ENCODE results near the gene CAPN5. TPM values are rescaled to one million over a fixed set of nuclear protein-coding genes. Genes with fewer than 3 reads are reported as not detected.

Gene CAPN5
- total RNA-seq, 1 donor from 2014 or later = 7.8 TPM

DNA sequence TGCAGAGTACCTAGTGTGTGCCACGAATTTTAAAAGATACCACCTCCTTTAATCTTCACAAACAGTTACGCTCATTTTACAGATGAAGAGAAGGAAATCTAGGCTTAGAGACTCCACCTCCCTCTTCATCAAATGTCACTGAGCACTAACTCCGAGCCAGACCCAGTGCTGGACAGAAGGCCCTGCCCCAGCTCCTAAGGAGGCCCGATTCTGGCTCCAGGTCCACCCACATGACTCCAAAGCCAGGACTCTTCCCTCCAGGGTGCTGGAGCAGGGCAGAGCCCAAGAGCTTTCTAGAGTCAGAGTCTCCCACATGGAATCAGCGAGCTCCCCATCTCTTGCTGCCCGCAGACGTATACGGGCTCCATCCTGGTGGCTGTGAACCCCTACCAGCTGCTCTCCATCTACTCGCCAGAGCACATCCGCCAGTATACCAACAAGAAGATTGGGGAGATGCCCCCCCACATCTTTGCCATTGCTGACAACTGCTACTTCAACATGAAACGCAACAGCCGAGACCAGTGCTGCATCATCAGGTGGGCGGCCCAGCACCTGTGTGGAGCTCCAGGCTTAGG lies 88.9 kb downstream of the CAPN5 start:
- Histone ChIP-seq H3K36me3 (ENCODE audit: control insufficient read depth, insufficient read depth, low read length) (no peaks in the 10 kb centered on the region), H3K4me3 (ENCODE audit: low read depth, low read length) (no peak overlapping the region), H3K27me3 (ENCODE audit: control insufficient read depth, insufficient read depth, low read length) (peaks cover 18% of the 10 kb centered on the region)
- no peak for DNase-seq (ENCODE audit: low read depth)
- TF ChIP-seq, protein P1, sequence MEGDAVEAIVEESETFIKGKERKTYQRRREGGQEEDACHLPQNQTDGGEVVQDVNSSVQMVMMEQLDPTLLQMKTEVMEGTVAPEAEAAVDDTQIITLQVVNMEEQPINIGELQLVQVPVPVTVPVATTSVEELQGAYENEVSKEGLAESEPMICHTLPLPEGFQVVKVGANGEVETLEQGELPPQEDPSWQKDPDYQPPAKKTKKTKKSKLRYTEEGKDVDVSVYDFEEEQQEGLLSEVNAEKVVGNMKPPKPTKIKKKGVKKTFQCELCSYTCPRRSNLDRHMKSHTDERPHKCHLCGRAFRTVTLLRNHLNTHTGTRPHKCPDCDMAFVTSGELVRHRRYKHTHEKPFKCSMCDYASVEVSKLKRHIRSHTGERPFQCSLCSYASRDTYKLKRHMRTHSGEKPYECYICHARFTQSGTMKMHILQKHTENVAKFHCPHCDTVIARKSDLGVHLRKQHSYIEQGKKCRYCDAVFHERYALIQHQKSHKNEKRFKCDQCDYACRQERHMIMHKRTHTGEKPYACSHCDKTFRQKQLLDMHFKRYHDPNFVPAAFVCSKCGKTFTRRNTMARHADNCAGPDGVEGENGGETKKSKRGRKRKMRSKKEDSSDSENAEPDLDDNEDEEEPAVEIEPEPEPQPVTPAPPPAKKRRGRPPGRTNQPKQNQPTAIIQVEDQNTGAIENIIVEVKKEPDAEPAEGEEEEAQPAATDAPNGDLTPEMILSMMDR (IDR thresholded peaks at IDR 0.05; ENCODE audit: insufficient read depth, low read length, poor library complexity, severe bottlenecking) = no peak

- peaks cover 14% of the 10 kb centered on the region for H3K27me3 ChIP-seq (ENCODE audit: control insufficient read depth, insufficient read depth, low read length)
- TF ChIP-seq, protein P1 (IDR thresholded peaks at IDR 0.05; ENCODE audit: insufficient read depth, low read length, poor library complexity, severe bottlenecking) = no peak
- H3K36me3 ChIP-seq (ENCODE audit: control insufficient read depth, insufficient read depth, low read length) = no peaks in the 10 kb centered on the region
- DNase-seq (ENCODE audit: low read depth) = no peak
- H3K4me3 ChIP-seq (ENCODE audit: low read depth, low read length) = no peak overlapping the region
Observed at GRCh38 chr11:77156396-77157195, 89.8 kb downstream of the CAPN5 start.

DNA sequence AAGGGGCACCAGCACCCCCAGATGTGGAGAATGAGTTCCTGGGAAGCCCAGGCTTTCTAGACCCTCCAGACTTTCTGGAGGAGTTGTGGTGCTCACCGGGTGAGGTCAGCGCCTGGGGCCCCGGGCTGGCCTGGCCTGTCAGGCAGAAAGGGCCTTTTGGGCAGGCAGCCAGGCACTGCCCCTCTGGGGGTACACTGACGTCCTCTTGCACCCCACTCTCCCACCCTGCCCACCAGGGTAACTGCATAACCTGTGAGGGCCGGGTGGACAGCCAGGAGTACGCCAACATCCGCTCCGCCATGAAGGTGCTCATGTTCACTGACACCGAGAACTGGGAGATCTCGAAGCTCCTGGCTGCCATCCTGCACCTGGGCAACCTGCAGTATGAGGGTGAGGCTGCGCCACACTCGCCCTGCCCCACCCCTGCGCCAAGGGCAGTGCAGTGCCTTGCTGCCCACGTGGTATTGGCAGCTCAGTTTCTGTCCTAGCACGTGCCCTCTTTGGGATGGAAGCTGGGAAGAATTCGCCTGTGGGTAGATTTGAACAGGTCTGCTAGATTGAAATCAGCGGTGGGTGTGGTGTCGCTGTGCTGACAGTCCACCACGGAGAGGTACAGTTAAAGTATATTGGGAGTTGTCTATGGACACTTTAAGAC lies 91.4 kb downstream of the CAPN5 start:
- no peak for DNase-seq (ENCODE audit: low read depth)
- H3K36me3 ChIP-seq (ENCODE audit: control insufficient read depth, insufficient read depth, low read length) = no peaks in the 10 kb centered on the region
- TF ChIP-seq, protein P1 (IDR thresholded peaks at IDR 0.05; ENCODE audit: insufficient read depth, low read length, poor library complexity, severe bottlenecking) = no peak
- peaks cover 14% of the 10 kb centered on the region for H3K27me3 ChIP-seq (ENCODE audit: control insufficient read depth, insufficient read depth, low read length)
- H3K4me3 ChIP-seq (ENCODE audit: low read depth, low read length) = no peak overlapping the region

DNA sequence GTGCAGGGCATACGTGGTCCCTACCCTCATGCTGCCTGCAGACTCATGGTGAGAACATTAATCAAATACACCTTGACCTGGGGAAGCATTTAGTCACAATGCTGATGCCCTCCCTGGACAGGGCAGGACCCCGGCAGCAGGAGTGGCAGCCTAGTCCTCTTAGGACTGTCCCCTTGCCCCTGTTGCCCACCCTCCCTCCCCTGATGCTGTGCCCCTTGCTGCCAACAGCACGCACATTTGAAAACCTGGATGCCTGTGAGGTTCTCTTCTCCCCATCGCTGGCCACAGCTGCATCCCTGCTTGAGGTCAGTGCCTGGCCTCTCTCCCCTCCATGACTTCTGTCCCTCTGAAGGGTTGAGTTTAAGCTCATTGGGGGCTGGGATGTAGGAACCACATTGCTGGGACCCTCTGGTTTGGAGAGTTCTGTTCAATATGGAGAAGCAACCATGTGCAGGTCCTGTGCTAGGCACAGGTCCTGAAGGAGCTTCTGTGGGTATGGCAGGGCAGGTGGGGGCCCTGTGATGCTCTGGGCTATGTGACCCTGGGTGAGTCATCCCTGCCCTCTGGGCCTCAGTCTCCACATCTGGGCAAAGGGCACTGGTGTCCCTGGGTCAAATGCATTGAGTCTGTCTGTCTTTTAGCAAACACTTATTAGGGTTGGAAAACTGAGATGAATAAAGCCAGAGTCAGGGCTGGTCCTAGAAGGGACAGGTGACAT lies 92.6 kb downstream of the CAPN5 start:
- Histone ChIP-seq H3K4me3 (ENCODE audit: low read depth, low read length) (no peak overlapping the region), H3K36me3 (ENCODE audit: control insufficient read depth, insufficient read depth, low read length) (no peaks in the 10 kb centered on the region), H3K27me3 (ENCODE audit: control insufficient read depth, insufficient read depth, low read length) (peaks cover 9% of the 10 kb centered on the region)
- DNase-seq (ENCODE audit: low read depth) = no peak
- TF ChIP-seq, protein P1 (IDR thresholded peaks at IDR 0.05; ENCODE audit: insufficient read depth, low read length, poor library complexity, severe bottlenecking) = no peak

DNA sequence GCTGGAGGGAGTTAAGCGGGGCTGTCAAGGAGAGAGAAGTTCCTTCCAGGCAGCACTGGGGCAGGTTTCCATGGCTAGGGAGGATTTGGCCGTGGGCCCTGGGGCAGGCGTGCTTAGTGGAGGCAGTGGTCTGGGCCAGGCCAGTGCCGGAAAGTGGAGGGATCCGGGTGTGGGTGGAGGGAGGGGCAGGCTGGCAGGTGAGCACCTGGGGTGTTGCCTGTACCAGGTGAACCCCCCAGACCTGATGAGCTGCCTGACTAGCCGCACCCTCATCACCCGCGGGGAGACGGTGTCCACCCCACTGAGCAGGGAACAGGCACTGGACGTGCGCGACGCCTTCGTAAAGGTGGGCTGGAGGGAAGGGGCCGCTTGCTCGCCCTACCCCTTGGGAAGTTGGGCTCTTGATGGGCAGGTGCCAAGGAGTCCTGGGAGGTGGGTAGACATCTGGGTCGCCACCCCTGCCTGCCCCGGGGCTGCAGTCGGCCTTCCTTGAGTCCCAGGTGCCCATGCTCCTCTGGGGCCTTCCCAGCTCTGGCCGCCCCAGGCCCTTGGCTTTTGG lies 93.2 kb downstream of the CAPN5 start:
- TF ChIP-seq, protein P1 (IDR thresholded peaks at IDR 0.05; ENCODE audit: insufficient read depth, low read length, poor library complexity, severe bottlenecking) = no peak
- Histone ChIP-seq H3K27me3 (ENCODE audit: control insufficient read depth, insufficient read depth, low read length) (peaks cover 8% of the 10 kb centered on the region), H3K4me3 (ENCODE audit: low read depth, low read length) (no peak overlapping the region), H3K36me3 (ENCODE audit: control insufficient read depth, insufficient read depth, low read length) (no peaks in the 10 kb centered on the region)
- no peak for DNase-seq (ENCODE audit: low read depth)
